ENCODE results near the gene DTWD1.

DNA sequence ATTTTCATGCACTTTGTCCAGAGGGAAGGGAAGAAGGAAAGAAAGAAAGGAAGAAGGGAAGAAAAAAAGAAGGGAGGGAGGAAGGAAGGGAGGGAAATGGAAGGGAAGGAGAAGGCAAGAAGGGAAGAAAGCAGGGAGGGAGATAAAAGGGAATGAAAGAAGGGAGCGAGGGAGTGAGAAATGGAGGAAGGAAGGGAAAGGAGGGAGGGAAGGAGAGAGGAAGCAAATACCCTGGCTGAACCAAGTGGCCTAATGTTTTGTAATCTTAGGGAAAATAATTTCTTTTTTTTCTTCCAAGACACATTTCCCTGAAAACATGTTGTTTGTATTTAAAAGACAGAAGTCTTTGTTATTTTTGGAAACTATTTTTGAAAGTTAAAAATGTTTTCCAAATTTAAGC is 35.9 kb downstream of the DTWD1 start:
- TF ChIP-seq CTCF (optimal IDR thresholded peaks at IDR 0.05 in 1 of 3, IDR thresholded peaks at IDR 0.05 in 1 of 3, conservative IDR thresholded peaks at IDR 0.05 in 1 of 3; ENCODE audit: extremely low read depth in 1 of 3, insufficient read depth in 2 of 3, low read length in 3 of 3), result no peak
- TF ChIP-seq EZH2 (IDR thresholded peaks at IDR 0.05; ENCODE audit: low read length), result no peak
